Measurements from ENCODE around the gene SLC2A10. TPM values are rescaled to one million over a fixed set of nuclear protein-coding genes. Genes with fewer than 3 reads are reported as not detected.

Gene SLC2A10
- total and polyA plus RNA-seq, 4 donors = 3.5 to 25.6 (median 11.8) TPM

DNA sequence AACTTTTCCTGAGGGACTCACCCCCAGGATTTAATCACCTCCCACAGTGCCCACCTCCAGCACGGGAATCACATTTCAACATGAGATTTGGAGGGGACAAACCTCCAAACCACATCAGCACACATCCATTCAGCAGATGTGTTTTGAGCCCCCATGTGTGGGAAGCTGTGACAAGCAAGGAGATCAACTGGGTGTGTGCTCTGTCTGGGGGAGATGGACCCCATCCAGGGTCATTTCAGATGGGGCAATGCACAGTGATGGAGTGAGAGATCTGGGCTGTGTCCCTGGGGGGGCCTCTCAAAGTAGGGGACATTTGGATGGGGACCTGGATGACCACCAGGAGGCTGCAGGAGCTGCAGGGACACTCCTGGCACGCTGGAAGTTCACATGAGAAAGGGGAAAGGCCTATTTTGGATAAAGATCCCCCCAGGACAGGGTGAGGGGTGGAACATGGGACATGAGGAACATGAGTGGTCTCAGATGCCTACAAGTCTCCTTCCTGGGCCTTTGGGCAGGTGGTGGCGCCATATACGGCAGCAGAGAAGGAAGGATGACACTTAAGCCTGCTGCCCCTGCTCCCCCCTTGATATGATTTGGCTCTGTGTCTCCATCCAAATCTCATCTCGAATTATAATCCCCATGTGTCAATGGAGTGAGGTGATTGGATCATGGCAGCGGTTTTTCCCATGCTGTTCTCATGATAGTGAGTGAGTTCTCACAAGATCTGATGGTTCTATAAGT, 49.6 kb downstream of the SLC2A10 start:
- Histone ChIP-seq H3K4me3 (ENCODE audit: low read length in 2 of 2) (no peak overlapping the region), H3K4me1 (ENCODE audit: control insufficient read depth in 1 of 2, insufficient read depth in 2 of 2, low read length in 2 of 2) (no peaks in the 10 kb centered on the region), H3K27me3 (ENCODE audit: control insufficient read depth in 1 of 2, insufficient read depth in 2 of 2, low read length in 1 of 2) (no peaks in the 10 kb centered on the region), H3K36me3 (ENCODE audit: control insufficient read depth in 1 of 2, insufficient read depth in 2 of 2, low read length in 1 of 2) (no peaks in the 10 kb centered on the region), H3K27ac (ENCODE audit: low read depth in 1 of 2, low read length in 2 of 2) (no peak overlapping the region), H3K9me3 (ENCODE audit: control insufficient read depth, low read length) (no peaks in the 10 kb centered on the region)
- intact Hi-C loops (cut with DNase I) = loop anchor here (2.0 to 10.0 kb wide), 4 partner anchors 390 to 856 kb away; no protein-coding TSS in a partner anchor
- DNase-seq (no peak), ATAC-seq (ENCODE audit: low FRiP score) (no peak)
- 93 to 95% methylated on average over 6 of the region's 6 CpGs for WGBS, 2 donors

DNA sequence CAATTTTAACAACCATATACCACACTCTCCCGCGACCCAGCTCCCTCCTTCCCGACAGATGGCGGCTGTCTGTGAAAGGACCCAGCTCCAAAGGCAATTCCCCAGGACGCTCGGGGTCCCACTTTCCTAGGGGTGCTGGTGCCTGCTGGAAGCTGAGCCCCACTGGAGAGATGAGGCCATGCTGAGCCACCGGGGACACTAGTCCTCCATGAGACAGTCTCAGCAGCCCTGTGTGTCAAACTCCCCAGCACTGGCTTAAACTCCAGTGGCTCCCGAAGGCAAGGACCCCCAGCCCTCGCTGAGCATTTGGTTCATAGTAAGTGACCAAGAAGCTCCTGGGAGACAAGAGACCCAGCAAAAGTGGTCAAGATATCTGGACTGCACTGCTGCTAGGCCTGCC, 52.1 kb downstream of the SLC2A10 start:
- Histone ChIP-seq H3K4me1 (ENCODE audit: control insufficient read depth in 1 of 2, insufficient read depth in 2 of 2, low read length in 2 of 2) (no peaks in the 10 kb centered on the region), H3K36me3 (ENCODE audit: control insufficient read depth in 1 of 2, insufficient read depth in 2 of 2, low read length in 1 of 2) (no peaks in the 10 kb centered on the region), H3K27me3 (ENCODE audit: control insufficient read depth in 1 of 2, insufficient read depth in 2 of 2, low read length in 1 of 2) (no peaks in the 10 kb centered on the region), H3K4me3 (ENCODE audit: low read length in 2 of 2) (no peak overlapping the region), H3K9me3 (ENCODE audit: control insufficient read depth, low read length) (no peaks in the 10 kb centered on the region), H3K27ac (ENCODE audit: low read depth in 1 of 2, low read length in 2 of 2) (no peak overlapping the region)
- intact Hi-C loops (cut with DNase I) = no loop called here
- ATAC-seq (ENCODE audit: low FRiP score) (no peak), DNase-seq (no peak)
- WGBS, 2 donors = 87 to 92% methylated on average over 9 of the region's 9 CpGs

DNA sequence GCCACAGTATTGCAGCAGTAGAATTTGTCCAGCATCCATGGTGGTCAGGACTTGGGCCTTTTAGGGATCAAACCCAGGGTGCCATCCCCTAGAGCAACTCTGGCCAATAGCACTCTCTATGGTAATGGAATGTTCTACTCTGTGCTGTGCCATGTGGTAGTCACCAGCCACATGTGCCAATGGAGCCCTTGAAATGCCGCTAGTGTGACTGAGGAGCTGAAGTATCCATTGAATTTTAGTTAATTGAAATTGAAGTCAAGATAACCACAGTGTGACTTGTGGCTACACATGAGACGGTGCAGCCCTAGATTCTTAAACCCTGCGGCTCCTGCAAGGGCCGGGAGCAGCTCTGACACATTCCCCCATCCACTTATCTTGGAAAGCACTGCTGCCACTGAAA, 54.6 kb downstream of the SLC2A10 start:
- WGBS, 2 donors = 93 to 94% methylated on average over 4 of the region's 4 CpGs
- no peaks in the 10 kb centered on the region for H3K9me3 ChIP-seq (ENCODE audit: control insufficient read depth, low read length)
- no peaks in the 10 kb centered on the region for H3K4me1 ChIP-seq (ENCODE audit: control insufficient read depth in 1 of 2, insufficient read depth in 2 of 2, low read length in 2 of 2)
- H3K4me3 ChIP-seq (ENCODE audit: low read length in 2 of 2) = no peak overlapping the region
- DNase-seq = no peak
- no peak for ATAC-seq (ENCODE audit: low FRiP score)
- no peaks in the 10 kb centered on the region for H3K27me3 ChIP-seq (ENCODE audit: control insufficient read depth in 1 of 2, insufficient read depth in 2 of 2, low read length in 1 of 2)
- no peak overlapping the region for H3K27ac ChIP-seq (ENCODE audit: low read depth in 1 of 2, low read length in 2 of 2)
- intact Hi-C loops (cut with DNase I) = no loop called here
- no peaks in the 10 kb centered on the region for H3K36me3 ChIP-seq (ENCODE audit: control insufficient read depth in 1 of 2, insufficient read depth in 2 of 2, low read length in 1 of 2)

DNA sequence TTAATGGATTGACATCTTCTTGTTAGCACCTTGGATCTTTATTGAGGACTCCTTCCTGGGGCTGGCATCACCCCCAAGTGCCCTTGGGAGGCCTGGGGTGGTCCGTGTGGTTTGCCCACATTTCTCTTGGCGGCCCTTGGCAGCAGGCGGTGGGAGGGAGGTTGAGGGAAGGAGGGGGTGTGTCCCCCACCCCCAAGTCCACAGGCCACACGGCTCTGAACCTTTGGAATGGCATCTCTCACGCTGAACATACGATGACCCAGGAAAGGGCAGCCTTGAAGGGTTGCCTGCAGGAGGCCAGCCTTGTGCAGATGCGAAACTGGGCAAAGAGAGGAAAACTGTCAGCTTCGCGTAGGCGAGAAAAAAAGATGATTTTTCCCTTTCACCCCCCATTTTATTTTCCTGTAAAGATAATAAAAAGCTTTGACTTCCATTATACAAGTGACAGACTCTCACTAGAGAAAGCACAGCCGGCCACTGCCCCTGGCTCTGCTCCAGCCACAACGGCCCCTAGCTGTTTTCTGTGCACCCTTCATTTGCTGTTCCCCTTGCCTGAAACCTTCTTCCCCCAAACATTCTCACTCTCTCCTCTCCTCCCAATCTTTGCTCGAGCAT, 56.2 kb downstream of the SLC2A10 start:
- Histone ChIP-seq H3K27ac (ENCODE audit: low read depth in 1 of 2, low read length in 2 of 2) (no peak overlapping the region), H3K4me3 (ENCODE audit: low read length in 2 of 2) (no peak overlapping the region), H3K36me3 (ENCODE audit: control insufficient read depth in 1 of 2, insufficient read depth in 2 of 2, low read length in 1 of 2) (no peaks in the 10 kb centered on the region), H3K27me3 (ENCODE audit: control insufficient read depth in 1 of 2, insufficient read depth in 2 of 2, low read length in 1 of 2) (no peaks in the 10 kb centered on the region), H3K4me1 (ENCODE audit: control insufficient read depth in 1 of 2, insufficient read depth in 2 of 2, low read length in 2 of 2) (no peaks in the 10 kb centered on the region), H3K9me3 (ENCODE audit: control insufficient read depth, low read length) (no peaks in the 10 kb centered on the region)
- 53 to 57% methylated on average over 13 of the region's 13 CpGs for WGBS, 2 donors
- no peak for ATAC-seq (ENCODE audit: low FRiP score)
- no peak for DNase-seq
- intact Hi-C loops (cut with DNase I) = no loop called here

DNA sequence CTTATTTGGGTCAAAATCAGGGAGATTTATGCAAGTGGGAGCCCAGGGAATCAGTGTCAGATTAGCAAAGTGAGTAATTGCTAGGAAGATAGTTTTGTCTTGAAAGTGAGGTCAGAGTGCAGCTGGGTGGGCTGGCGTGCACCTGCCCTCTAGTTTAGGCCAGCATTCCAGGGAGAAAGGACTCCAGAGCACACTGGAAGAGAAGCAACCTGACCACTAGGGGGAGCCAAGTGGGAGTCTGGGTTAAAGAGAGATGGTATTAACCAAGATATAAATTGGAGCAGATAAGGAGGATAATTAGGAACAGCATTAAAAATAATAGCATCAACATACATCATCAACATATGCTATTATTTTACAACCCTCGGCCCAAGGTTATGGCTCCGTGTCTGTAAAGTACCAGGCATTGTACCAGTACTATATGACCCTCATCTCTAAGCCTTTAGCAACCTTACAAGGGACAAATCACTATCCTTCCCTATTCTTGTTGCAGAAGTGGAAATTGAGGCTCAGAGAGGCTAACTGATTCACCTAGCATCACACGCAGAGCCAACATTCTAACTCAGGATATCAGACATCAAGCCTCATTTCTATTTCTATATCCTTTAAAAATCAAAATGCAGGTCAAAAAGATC, 57.8 kb downstream of the SLC2A10 start:
- intact Hi-C loops (cut with DNase I) = no loop called here
- no peaks in the 10 kb centered on the region for H3K36me3 ChIP-seq (ENCODE audit: control insufficient read depth in 1 of 2, insufficient read depth in 2 of 2, low read length in 1 of 2)
- no peaks in the 10 kb centered on the region for H3K4me1 ChIP-seq (ENCODE audit: control insufficient read depth in 1 of 2, insufficient read depth in 2 of 2, low read length in 2 of 2)
- no peak for DNase-seq
- ATAC-seq (ENCODE audit: low FRiP score) = no peak
- 75 to 79% methylated on average over 4 of the region's 4 CpGs for WGBS, 2 donors
- no peak overlapping the region for H3K4me3 ChIP-seq (ENCODE audit: low read length in 2 of 2)
- no peaks in the 10 kb centered on the region for H3K27me3 ChIP-seq (ENCODE audit: control insufficient read depth in 1 of 2, insufficient read depth in 2 of 2, low read length in 1 of 2)
- H3K27ac ChIP-seq (ENCODE audit: low read depth in 1 of 2, low read length in 2 of 2) = no peak overlapping the region
- no peaks in the 10 kb centered on the region for H3K9me3 ChIP-seq (ENCODE audit: control insufficient read depth, low read length)

DNA sequence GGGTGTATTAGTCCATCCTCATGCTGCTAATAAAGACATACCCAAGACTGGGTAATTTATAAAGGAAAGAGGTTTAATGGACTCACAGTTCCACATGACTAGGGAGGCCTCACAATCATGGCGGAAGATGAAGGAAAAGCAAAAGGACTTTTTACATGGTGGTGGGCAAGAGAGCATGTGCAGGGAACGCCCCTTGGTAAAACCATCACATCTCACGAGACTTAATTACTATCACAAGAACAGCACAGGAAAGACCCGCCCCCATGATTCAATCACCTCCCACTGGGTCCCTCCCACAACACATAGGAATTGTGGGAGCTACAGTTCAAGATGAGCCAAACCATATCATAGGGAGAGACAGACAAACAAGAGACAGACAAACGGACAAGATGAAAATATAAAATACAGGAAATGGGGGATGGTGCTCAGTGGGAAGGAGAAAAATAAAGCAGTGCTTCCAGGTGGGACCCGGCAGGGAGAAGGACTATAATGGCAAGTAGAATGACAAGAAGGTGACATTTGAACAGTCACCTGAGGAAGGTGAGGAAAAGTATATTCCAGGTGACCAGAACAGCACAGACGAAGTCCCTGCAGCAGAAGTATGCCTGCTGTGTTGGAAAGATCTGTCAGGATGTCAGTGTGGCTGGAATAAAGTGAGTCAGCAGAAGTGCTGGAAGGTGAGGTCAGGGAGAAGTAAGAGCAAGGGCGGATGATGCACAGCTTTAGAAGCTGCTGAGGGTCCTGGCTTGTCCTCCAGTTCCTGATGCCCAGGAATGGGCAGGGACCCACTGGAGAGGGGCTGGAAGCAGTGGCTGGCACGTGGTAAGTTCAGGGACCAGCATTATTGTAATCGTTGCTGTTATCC, 61.1 kb downstream of the SLC2A10 start:
- no peak overlapping the region for H3K27ac ChIP-seq (ENCODE audit: low read depth in 1 of 2, low read length in 2 of 2)
- DNase-seq (no peak), ATAC-seq (ENCODE audit: low FRiP score) (no peak)
- no peaks in the 10 kb centered on the region for H3K4me1 ChIP-seq (ENCODE audit: control insufficient read depth in 1 of 2, insufficient read depth in 2 of 2, low read length in 2 of 2)
- H3K9me3 ChIP-seq (ENCODE audit: control insufficient read depth, low read length) = no peaks in the 10 kb centered on the region
- no peak overlapping the region for H3K4me3 ChIP-seq (ENCODE audit: low read length in 2 of 2)
- intact Hi-C loops (cut with DNase I) = no loop called here
- no peaks in the 10 kb centered on the region for H3K36me3 ChIP-seq (ENCODE audit: control insufficient read depth in 1 of 2, insufficient read depth in 2 of 2, low read length in 1 of 2)
- no peaks in the 10 kb centered on the region for H3K27me3 ChIP-seq (ENCODE audit: control insufficient read depth in 1 of 2, insufficient read depth in 2 of 2, low read length in 1 of 2)
- 71 to 74% methylated on average over 10 of the region's 10 CpGs for WGBS, 2 donors

DNA sequence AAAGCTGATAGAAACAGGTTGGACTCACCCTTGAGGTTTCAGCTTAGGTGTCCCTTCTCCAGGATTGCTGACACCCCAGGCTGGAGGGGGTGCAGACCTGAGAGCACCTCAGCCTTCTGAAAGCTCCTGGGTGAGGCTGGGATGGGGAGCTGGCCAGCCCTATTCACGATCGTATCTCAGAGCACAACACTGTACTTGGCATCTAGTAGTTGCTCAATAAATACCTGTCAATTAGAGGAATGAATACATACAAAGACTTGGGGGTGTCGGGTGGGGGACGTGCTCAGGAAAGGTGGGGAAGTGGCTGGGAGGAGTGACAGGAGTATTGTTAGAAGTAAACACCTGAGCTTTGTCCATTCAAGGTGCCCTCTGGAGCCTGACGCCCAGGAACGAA, 61.7 kb downstream of the SLC2A10 start:
- Histone ChIP-seq H3K4me1 (ENCODE audit: control insufficient read depth in 1 of 2, insufficient read depth in 2 of 2, low read length in 2 of 2) (no peaks in the 10 kb centered on the region), H3K9me3 (ENCODE audit: control insufficient read depth, low read length) (no peaks in the 10 kb centered on the region), H3K27me3 (ENCODE audit: control insufficient read depth in 1 of 2, insufficient read depth in 2 of 2, low read length in 1 of 2) (no peaks in the 10 kb centered on the region), H3K27ac (ENCODE audit: low read depth in 1 of 2, low read length in 2 of 2) (no peak overlapping the region), H3K4me3 (ENCODE audit: low read length in 2 of 2) (no peak overlapping the region), H3K36me3 (ENCODE audit: control insufficient read depth in 1 of 2, insufficient read depth in 2 of 2, low read length in 1 of 2) (no peaks in the 10 kb centered on the region)
- ATAC-seq (ENCODE audit: low FRiP score) (no peak), DNase-seq (no peak)
- WGBS, 2 donors = 76 to 81% methylated on average over 6 of the region's 6 CpGs
- intact Hi-C loops (cut with DNase I) = no loop called here

DNA sequence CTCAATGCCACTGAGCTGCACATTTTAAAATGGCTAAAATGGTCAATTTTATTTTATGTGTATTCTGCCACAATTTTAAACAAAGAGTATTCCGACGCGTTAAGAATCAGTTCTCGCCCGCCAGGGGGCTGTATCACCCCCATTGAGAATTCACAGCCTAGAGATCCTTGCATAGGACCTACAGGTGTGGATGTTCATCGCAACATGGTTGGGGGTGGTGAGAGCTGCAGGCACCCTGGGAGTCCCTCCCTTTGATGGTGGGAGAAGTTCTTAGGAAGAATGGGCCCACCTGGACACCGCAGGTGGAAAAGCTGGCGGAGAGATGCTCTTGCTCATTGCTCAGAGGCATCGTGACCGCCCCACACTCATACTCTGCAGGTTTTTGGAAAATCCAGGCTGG, 63.5 kb downstream of the SLC2A10 start:
- intact Hi-C loops (cut with DNase I) = no loop called here
- DNase-seq (no peak), ATAC-seq (ENCODE audit: low FRiP score) (no peak)
- H3K36me3 ChIP-seq (ENCODE audit: control insufficient read depth in 1 of 2, insufficient read depth in 2 of 2, low read length in 1 of 2) = no peaks in the 10 kb centered on the region
- no peak overlapping the region for H3K4me3 ChIP-seq (ENCODE audit: low read length in 2 of 2)
- no peak overlapping the region for H3K27ac ChIP-seq (ENCODE audit: low read depth in 1 of 2, low read length in 2 of 2)
- no peaks in the 10 kb centered on the region for H3K9me3 ChIP-seq (ENCODE audit: control insufficient read depth, low read length)
- H3K4me1 ChIP-seq (ENCODE audit: control insufficient read depth in 1 of 2, insufficient read depth in 2 of 2, low read length in 2 of 2) = no peaks in the 10 kb centered on the region
- H3K27me3 ChIP-seq (ENCODE audit: control insufficient read depth in 1 of 2, insufficient read depth in 2 of 2, low read length in 1 of 2) = no peaks in the 10 kb centered on the region
- WGBS, 2 donors = 66 to 75% methylated on average over 10 of the region's 10 CpGs

Data from aorta (tissue), 5 donors.